H7 (cell line): Measurements from ENCODE around the gene HMGCL. TPM values are rescaled to one million over a fixed set of nuclear protein-coding genes. Genes with fewer than 3 reads are reported as not detected.
"Not testable (repeated sequence)": the region's sequence is repeated elsewhere in the genome, so short reads cannot be mapped to it uniquely, and the experiment has no call there.

Source experiments
- DNase-seq: peaks from one replicate; pipeline ENCODE4 v3.0.0; 2012
- H3K27me3 ChIP-seq: 2 replicates; pipeline ENCODE4 v1.6.0; 2011; ENCODE audit warnings: mild to moderate bottlenecking, low read length; ENCODE audit not compliant: control insufficient read depth, insufficient read depth
- H3K36me3 ChIP-seq: replicated peaks from 2 replicates; pipeline ENCODE4 v1.5.1; 2011; ENCODE audit warnings: low read length; ENCODE audit not compliant: control insufficient read depth, insufficient read depth
- H3K4me3 ChIP-seq: 2 replicates; pipeline ENCODE4 v1.5.1; 2011; ENCODE audit warnings: low read depth, mild to moderate bottlenecking, control low read depth, low read length, moderate library complexity; ENCODE audit not compliant: insufficient read depth
- total RNA-seq: library from RNA; depleted of rRNA; stranded (reverse); fragments of >200 nt; shearing (Covaris generic); gene quantifications from 2 replicates; pipeline ENCODE4 v1.2.3, GENCODE V29; 2014; rRNA removed

Gene HMGCL
- 35.8 and 53.1 TPM in 2 replicates for total RNA-seq

DNA sequence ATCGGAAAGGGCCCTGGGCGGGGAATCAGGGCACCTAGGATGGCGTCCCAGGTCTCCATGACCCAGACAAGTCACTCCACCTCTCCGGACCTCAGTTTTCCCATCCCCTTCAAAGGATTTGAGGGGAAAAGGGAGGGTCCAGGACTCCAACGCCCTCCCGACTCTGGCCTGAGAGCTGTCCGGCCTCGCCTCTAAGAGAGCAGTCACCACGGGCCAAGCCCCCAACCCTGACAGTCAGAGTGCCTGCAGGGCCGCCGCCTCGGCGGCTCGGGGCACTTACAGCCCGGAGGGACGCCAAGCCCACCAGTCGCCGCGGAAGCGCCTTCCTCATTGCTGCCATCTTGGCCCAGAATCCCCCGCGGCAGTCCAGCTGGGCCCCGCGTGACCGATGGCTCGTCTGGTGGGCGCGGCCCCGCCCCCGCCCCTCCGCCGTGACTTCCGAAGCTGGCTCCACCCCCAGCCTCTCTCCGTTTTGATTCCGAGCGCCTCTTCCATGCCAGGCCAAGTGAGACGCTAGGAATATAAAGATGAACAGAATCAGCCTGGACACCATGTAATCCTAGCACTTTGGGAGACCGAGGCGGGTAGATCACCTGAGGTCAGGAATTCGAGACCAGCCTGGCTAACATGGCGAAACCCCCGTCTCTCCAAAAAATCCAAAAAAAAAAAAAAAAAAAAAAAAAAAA, at the start of gene HMGCL:
HMGCL (minus strand) TSS at position 354 of the 686 bp plus-strand sequence; CDS start at position 340, 14 bp downstream.
- Histone ChIP-seq H3K4me3 (peak within 1 kb of the TSS; percentile 98), H3K27me3 (no peaks in the 10 kb centered on the region), H3K36me3 (no peaks in the 10 kb centered on the region)
- peak; percentile 93 for DNase-seq

DNA sequence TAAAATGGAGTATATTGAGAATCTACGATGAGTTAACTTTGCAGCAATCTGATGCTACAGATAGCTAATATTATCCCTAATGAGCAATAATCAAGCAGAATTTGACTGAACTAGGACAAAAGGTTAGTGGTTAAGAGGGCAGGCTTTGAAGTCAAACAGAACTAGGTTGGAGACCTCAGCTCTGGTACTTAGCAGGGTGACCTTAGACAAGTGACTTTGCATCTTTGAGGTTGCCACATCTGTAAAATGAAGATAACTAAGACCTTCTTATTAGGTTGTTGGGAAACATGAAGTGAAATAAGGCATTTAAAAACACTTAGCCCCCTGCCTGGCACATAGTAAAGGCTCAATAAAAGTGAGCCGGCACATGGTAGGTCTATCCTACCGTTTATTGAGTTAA, 47.2 kb upstream of the HMGCL start:
- H3K36me3 ChIP-seq = no peaks in the 10 kb centered on the region
- no peak for DNase-seq
- peaks cover 16% of the 10 kb centered on the region for H3K27me3 ChIP-seq
- H3K4me3 ChIP-seq = no peak overlapping the region

DNA sequence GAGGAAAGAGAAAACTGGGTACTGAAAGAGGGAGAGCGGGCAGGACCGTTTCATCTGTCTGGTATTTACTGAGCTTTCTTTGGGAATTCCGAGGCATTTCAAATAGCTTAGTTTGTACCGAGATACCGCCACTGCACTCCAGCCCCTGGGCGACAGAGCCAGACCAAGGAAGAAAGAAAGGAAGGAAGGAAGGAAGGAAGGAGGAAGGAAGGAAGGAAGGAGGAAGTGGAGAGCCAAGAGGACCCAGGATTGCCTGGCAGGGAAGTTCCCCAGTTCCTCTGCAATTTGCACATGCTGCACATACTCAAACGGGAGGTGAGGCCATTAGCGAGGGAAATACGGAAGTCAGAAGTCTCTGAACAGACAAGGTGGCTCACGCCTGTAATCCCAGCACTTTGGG, 43.8 kb upstream of the HMGCL start:
- no peak for DNase-seq
- H3K36me3 ChIP-seq = no peaks in the 10 kb centered on the region

DNA sequence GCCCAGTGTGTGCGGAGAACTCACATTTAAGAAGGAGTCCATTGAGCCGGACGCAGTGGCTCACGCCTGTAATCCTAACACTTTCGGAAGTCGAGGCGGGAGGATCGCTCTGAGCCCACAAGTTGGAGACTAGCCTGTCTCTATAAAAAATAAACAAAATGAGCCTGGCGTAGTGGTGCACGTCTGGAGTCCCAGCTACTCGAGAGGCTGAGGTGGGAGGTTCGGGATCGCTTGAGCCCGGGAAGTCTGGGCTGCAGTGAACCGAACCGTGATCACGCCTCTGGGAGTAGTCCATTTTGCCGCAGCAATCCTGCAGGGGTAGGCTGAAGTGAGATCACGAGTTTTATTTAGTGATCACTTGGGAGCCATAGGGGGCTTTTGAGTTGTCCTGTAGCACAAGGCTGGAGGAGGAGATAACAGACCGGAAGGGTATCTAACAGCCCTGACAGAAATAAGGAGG, 43.4 kb upstream of the HMGCL start:
- no peak for DNase-seq
- no peaks in the 10 kb centered on the region for H3K36me3 ChIP-seq
- H3K27me3 ChIP-seq = peaks cover 27% of the 10 kb centered on the region
- H3K4me3 ChIP-seq = no peak overlapping the region

More for the DNA sequence above, 43.8 kb upstream of the HMGCL start:
- Histone ChIP-seq H3K27me3 (peaks cover 27% of the 10 kb centered on the region), H3K4me3 (no peak overlapping the region)

DNA sequence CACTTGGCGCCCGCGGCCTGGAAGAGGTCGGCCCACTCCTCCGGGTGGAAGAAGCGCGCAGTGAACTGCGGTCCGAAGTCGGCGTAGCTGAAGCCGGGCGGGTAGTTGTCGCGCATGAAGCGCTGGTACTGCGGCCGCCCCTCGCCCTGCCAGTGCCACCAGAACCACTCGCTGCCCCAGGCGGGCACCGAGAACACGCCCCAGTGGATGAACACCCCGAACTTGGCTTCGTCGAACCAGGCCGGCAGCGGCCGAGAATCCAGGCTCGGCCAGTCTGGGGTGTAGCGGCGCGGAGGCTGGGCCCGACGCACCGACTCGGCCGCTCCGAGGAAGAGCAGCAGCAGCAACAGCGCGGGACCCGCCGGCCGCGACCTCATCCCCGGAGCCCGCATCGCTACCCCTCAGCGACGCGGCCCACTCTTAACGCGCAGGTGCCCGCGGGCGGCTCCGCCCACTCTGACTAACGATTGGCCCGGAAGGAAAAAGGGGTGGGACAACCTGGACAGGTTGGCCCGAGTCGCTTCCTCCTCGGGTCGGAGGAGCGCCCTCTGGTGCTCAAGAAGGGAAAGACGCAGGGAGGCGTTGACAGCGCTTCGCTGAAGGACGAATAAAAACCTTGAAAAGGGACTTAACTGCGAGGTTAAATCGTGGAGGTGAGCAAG, 42.8 kb upstream of the HMGCL start, which contains the start of gene FUCA1:
FUCA1 (minus strand) TSS at position 396 of the 662 bp plus-strand sequence; CDS start at position 392, 4 bp downstream.
- Histone ChIP-seq H3K27me3 (peaks cover 27% of the 10 kb centered on the region), H3K4me3 (peak within 1 kb of the TSS; percentile 80), H3K36me3 (no peaks in the 10 kb centered on the region)
- peak; percentile 98 for DNase-seq

DNA sequence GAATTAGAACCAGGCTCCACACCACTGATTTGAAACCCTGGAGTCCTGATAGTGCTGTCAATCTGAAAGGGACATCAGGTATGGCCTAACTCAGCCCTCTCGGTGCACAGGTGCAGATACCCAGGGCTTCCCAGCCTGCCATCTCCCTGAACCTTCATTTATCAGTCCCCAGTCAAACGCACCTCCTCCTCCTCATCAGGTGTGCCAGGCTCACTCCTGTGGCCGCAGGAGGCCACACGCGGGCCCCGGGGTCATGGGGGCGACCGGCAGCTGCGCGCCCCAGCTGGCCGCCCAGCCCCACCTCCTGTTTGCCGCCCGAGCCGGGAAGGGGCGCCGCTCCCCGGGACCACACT, 42.3 kb upstream of the HMGCL start:
- peaks cover 27% of the 10 kb centered on the region for H3K27me3 ChIP-seq
- DNase-seq = peak; percentile 82
- no peaks in the 10 kb centered on the region for H3K36me3 ChIP-seq
- peak overlapping the region; percentile 80 for H3K4me3 ChIP-seq

DNA sequence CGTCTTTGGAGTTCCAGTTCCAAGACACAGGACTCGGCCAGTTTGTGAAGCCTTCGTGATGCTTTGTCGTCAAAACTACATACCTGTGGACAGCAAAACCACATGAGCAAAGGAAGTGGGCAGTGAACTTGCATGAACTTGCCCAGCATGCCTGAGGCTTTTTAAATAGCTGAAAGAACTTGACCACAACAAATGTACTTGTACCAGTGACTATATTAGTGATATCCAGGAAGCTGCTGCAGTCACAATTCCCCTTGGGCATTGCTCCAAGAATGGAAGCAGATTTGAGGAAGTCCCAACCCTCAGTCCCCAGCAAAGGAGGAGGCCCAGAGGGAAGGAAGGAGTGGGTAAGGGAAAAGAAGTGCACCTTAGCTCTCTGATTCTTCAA, 40.3 kb upstream of the HMGCL start:
- Histone ChIP-seq H3K27me3 (peaks cover 25% of the 10 kb centered on the region), H3K36me3 (no peaks in the 10 kb centered on the region), H3K4me3 (no peak overlapping the region)
- DNase-seq = no peak

DNA sequence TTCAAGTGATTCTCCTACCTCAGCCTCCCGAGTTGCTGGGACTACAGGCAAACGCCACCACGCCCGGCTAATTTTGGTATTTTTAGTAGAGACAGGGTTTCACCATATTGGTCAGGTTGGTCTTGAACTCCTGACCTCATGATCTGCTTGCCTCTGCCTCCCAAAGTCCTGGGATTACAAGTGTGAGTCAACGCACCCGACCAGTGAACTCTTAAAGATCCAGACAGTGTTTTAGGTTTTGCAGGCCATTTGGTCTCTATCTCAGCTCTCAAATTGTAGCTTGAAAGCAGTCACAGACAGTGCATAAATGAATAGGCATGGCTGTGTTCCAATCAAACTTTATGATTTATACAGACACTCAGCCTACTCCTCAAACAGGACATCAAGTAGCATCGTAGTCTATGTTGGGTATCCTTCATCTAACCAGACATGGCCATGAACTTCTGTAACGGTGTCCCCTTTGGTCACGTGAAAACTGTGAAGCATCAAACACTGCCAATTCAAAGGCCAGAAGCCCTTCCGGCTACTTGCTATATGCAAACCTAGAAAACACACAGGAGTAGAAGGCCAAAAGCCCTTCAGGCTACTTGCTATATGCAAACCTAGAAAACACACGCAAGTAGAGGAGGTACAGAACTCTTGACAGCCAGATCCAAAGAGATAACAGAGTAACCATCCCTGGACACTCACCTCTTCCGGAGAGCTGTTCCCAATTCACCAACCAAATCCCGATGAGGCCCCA, 39.7 kb upstream of the HMGCL start:
- no peaks in the 10 kb centered on the region for H3K36me3 ChIP-seq
- peaks cover 24% of the 10 kb centered on the region for H3K27me3 ChIP-seq
- DNase-seq = no peak
- H3K4me3 ChIP-seq = no peak overlapping the region

DNA sequence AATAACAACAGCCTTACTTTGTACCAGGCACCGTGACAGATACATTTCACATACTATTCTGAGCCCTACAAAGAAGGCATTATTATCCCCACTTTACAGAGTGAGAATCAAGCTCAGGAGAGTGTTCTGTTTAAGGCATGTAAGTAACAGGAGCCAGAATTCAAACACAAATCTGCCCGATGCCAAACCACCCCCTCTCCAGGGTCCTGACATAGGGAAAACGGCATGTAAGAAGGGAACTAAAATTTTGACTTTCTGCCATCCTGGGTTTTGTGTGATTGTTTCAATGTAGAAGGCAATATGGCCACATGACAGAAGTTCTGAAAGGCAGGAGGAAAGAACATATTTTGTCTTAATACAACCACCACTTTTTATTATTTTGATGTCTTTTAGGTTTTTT, 37.4 kb upstream of the HMGCL start:
- Histone ChIP-seq H3K4me3 (no peak overlapping the region), H3K27me3 (peaks cover 13% of the 10 kb centered on the region), H3K36me3 (no peaks in the 10 kb centered on the region)
- DNase-seq = no peak

DNA sequence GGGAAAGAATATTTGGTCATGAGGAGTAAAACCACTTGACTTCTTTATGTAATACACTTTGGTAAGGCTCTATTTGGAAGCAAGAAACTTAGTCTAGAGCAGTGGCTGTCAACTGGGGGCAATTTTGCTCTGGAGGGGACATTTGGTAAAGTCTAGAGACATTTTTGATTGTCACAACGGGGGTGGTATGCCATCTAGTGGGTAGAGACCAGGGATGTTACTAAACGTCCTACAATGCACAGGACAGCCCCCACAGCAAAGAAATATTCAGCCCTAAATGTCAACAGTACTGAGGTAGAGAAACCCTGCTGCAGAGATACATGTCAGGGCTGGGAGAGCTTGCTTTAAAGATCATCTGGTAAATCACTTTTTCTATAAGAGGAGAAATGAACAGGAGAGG, 29.3 kb upstream of the HMGCL start:
- no peaks in the 10 kb centered on the region for H3K36me3 ChIP-seq
- H3K4me3 ChIP-seq = no peak overlapping the region
- no peaks in the 10 kb centered on the region for H3K27me3 ChIP-seq
- DNase-seq = no peak

DNA sequence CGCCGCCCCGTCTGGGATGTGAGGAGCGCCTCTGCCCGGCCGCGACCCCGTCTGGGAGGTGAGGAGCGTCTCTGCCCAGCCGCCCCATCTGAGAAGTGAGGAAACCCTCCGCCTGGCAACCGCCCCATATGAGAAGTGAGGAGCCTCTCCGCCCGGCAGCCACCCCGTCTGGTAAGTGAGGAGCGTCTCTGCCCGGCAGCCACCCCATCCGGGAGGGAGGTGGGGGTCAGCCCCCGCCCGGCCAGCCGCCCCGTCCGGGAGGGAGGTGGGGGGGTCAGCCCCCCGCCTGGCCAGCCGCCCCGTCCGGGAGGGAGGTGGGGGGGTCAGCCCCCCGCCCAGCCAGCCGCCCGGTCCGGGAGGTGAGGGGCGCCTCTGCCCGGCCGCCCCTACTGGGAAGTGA, 27.9 kb upstream of the HMGCL start:
- not testable (repeated sequence) for H3K4me3 ChIP-seq, H3K27me3 ChIP-seq, DNase-seq, H3K36me3 ChIP-seq

DNA sequence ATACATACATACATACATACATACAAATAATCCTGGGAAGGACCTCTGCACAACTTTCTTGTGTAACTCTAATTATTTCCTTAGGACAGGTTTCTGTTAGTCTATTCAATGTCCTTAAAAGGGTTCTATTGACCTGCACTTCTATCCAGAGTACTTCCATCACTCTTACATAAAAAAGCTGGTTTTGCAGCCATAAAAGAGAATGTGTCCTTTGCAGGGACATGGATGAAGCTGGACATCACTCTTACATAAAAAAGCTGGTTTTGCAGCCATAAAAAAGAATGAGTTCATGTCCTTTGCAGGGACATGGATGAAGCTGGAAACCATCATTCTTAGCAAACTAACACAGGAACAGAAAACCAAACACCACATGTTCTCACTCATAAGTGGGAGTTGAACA, 26.2 kb upstream of the HMGCL start:
- not testable (repeated sequence) for H3K4me3 ChIP-seq, DNase-seq, H3K36me3 ChIP-seq, H3K27me3 ChIP-seq

DNA sequence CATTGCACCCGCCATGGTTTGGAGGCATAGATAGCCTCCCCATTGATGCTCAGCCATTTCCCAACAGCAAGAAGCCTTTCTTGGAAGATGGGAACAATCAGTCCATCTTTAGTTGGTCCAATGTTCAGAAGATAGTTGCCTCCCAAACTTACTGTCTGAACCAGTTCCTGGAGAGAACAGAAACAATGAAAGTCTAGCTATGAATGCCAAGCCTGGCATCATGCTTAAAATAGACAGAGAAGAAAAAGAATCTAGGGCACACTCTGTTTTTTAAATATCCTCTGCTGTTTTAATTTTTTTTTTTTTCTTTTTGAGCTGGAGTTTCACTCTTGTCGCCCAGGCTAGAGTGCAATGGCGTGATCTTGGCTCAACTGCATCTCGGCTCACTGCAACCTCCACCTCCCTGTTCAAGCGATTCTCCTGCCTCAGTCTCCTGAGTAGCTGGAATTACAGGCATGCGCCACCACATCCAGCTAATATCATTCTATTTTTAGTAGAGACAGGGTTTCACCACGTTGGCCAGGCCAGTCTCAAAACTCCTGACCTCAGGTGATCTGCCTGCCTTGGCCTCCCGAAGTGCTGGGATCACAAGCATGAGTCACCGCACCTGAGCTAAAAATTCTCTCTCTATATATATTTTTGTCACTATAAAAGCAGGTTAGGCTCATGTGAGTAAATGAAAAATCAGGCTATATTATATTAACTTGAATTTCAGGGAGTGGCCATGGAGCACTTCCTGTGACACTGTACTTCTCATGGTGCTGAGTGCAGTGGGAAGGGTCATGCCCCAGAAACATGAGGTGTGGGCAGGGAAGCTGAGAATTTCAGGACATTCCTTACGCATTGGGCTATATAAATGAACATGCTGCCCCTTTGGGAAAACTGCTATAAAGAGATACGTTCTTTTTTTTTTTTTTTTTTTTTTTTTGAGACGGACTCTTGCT, 23.7 kb upstream of the HMGCL start:
- H3K27me3 ChIP-seq = no peaks in the 10 kb centered on the region
- H3K36me3 ChIP-seq = no peaks in the 10 kb centered on the region
- H3K4me3 ChIP-seq = no peak overlapping the region
- DNase-seq = no peak

DNA sequence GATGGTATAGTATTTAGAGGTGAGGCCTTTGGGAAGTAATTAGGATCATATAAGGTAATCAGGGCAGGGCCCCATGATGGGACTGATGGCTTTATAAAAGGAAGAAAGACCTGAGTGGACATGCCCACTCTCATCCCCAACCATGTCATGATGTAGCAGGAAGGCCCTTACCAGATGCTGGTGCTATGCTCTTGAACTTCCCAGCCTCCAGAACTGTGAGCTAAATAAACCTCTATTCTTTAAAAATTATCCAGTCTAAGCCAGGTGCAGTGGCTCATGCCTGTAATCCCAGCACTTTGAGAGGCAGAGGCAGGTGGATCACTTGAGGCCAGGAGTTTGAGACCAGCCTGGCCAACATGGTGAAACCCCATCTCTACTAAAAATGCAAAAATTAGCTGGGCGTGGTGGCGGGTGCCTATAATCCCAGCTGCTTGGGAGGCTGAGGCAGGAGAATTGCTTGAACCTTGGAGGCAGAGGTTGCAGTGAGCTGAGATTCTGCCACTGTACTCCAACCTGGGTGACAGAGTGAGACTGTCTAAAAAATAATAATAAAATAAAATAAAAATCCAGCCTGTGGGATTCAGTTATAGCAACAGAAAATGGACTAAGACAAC, 22.4 kb upstream of the HMGCL start:
- H3K4me3 ChIP-seq, DNase-seq, H3K27me3 ChIP-seq, H3K36me3 ChIP-seq: not testable (repeated sequence)
